ENCODE results near the gene IL17C. TPM values are rescaled to one million over a fixed set of nuclear protein-coding genes. Genes with fewer than 3 reads are reported as not detected.

Gene IL17C
- total and polyA plus RNA-seq, 2 donors (not counting 3 experiments of a cell fraction or from before 2014, with no cell fraction given), result 0.17 TPM; not detected in 1

DNA sequence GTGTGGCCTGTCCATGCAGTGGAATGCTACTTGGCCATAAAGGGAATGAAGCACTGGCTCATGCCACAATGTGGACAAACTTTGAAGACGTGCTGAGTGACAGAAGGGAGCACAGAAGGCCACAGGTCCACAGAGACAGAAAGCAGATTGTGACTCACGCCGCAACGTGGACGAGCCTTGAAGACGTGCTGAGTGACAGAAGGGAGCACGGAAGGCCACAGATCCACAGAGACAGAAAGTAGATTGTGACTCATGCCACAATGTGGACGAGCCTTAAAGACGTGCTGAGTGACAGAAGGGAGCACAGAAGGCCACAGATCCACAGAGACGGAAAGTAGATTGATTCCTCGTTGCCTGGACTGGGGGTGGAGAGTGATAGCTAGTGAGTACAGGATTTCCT, 48.9 kb upstream of the IL17C start:
- intact Hi-C loops (cut with micrococcal nuclease), result no loop called here
- no peaks in the 10 kb centered on the region for H3K9me3 ChIP-seq (replicated peaks; ENCODE audit: control insufficient read depth, insufficient read depth, low read length)
- H3K4me2 ChIP-seq (ENCODE audit: insufficient read depth, low read length), result no peak overlapping the region
- H2AFZ ChIP-seq (ENCODE audit: low read depth, low read length), result no peak overlapping the region
- TF ChIP-seq MYC (IDR thresholded peaks at IDR 0.05; ENCODE audit: low read depth, low read length), result no peak
- TF ChIP-seq MAX (IDR thresholded peaks at IDR 0.05; ENCODE audit: insufficient read depth, insufficient read length), result no peak
- TF ChIP-seq CTCF (IDR thresholded peaks at IDR 0.05; ENCODE audit: extremely low read depth in 1 of 2, insufficient read depth in 1 of 2, low read depth in 1 of 2, low read length in 2 of 2), result no peak
- TF ChIP-seq POLR2A (IDR thresholded peaks at IDR 0.05; ENCODE audit: low read depth, low read length), result no peak
- no peak for TF ChIP-seq FOS (IDR thresholded peaks at IDR 0.05; ENCODE audit: borderline replicate concordance, insufficient read depth, low read length)
- TF ChIP-seq JUN (IDR thresholded peaks at IDR 0.05; ENCODE audit: borderline replicate concordance, insufficient read depth, insufficient read length, low read depth), result no peak
- TF ChIP-seq POLR2AphosphoS5 (IDR thresholded peaks at IDR 0.05; ENCODE audit: insufficient read depth, low read depth, low read length), result no peak
- no peak for TF ChIP-seq EZH2 (IDR thresholded peaks at IDR 0.05; ENCODE audit: borderline replicate concordance, low read depth, low read length, severe bottlenecking)
- TF ChIP-seq GATA2 (IDR thresholded peaks at IDR 0.05; ENCODE audit: insufficient read depth, insufficient read length, low read depth, low read length), result no peak
- H3K79me2 ChIP-seq (ENCODE audit: control insufficient read depth, insufficient read depth, low read length), result peaks cover 21% of the 10 kb centered on the region
- peaks cover 0 to 23% of the 10 kb centered on the region in 2 experiments for H3K36me3 ChIP-seq (ENCODE audit: control insufficient read depth in 2 of 2, extremely low read depth in 1 of 2, insufficient read depth in 2 of 2, low read length in 2 of 2)
- H3K27me3 ChIP-seq (ENCODE audit: control insufficient read depth in 2 of 2, insufficient read depth in 2 of 2, low read length in 2 of 2), result no peaks in the 10 kb centered on the region
- POLR2A ChIA-PET, result no interaction called here
- DNase-seq (ENCODE audit: low read depth, low spot score), result no peak
- H3K27ac ChIP-seq (ENCODE audit: insufficient read depth, low read depth, low read length), result no peak overlapping the region
- no peak overlapping the region for H3K4me3 ChIP-seq (replicated peaks in 1 of 3; ENCODE audit: insufficient read depth in 1 of 3, low read depth in 1 of 3, low read length in 3 of 3)
- dilution Hi-C loops (cut with MboI; ENCODE audit: extremely low pct_ligation_motif_present, low sequenced_read_pairs), result no loop called here
- no peak overlapping the region for H3K9ac ChIP-seq (replicated peaks; ENCODE audit: extremely low read depth, insufficient read depth, low read length)
- H3K9me1 ChIP-seq (replicated peaks; ENCODE audit: control insufficient read depth, extremely low read depth, insufficient read depth, low read length), result no peaks in the 10 kb centered on the region
- H3K4me1 ChIP-seq (ENCODE audit: control insufficient read depth, extremely low read depth, insufficient read depth, low read length), result peaks cover 4% of the 10 kb centered on the region
- BruUV-seq (replicated peaks), result no TSS peak
- H4K20me1 ChIP-seq (replicated peaks; ENCODE audit: control insufficient read depth, extremely low read depth, insufficient read depth, low read length), result no peaks in the 10 kb centered on the region
- no peak for FAIRE-seq
- CTCF ChIA-PET, result no interaction called here

All from endothelial cell of umbilical vein (primary cell).